HK-2 (cell line): Measurements from ENCODE around the gene TANC1.
"Not testable (repeated sequence)": the region's sequence is repeated elsewhere in the genome, so short reads cannot be mapped to it uniquely, and the experiment has no call there.

Experiments
- DNase-seq: peaks from one replicate; pipeline ENCODE4 v3.0.0-alpha.2; 2018; ENCODE audit not compliant: unreplicated experiment

Gene TANC1

DNA sequence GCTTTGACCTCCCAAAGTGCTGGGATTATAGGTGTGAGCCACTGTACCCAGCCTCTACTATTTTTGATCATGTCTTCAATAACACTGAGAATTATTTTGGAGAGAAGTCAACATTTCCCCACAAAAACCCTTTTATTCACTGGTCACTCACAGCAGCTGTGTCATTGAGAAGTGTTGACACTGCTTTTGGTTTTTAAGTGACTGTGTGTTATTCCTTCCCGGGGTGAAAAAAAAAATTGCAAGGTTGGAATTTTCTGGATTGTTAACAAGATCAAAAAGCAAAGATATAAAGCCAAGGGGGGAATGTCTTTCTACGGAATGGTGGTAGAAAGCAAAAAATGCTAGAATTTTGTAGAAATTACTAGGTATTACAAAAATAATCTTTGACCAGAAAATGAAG lies 61.5 kb downstream of the TANC1 start:
- no peak for DNase-seq

DNA sequence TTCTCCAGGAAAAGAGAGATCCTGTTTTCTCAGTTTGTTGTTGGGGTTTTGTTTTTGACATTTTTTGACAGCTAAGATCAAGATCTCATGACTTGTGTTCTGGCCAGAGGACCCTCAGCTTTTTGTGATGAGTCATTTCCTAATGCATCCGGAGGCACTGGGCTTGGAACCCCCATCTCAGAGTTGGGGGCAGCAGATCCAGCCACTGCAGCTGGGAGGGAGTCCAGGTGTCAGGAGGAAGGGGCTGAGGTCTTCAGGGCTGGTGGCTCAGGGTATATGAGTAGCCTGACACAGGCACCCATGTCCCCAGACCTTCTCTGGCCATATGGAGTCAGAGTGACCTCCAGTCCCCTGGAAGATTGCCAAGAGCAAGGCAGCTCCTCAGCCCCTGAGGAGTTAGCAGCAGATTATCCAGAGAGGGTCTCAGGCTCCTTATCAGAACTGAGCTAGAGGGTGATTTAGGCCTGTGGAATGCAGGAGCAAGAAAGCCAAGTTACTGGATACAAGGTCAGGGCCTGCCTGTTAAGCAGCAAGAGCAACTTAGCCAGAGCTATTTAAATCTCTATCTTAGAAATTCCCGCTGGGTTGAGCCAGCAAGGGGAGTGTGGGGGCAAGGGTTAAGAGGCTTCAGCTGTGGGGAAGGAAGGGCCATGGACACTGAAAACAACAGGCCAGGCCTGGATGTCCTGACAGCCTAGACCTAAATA lies 62.4 kb downstream of the TANC1 start:
- DNase-seq, result peak; percentile 32

DNA sequence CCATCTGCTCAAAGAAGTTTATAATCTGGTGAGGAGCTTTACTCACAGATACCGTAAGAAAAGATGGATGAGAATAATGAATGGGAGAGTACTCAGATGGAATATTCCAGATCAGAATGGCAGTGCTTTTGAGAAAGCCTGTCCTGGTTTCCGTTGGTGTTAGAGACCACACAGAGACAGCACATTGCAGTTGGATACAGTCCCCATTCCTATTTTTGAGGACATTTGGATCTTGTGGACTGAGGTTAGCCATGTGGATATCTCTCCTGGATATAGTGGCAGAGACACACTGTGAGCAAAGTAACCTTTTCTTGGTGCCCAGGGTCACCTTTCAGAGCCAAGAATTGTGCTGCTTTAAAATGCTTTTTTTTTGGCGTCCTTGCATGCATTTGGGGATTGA lies 63.7 kb downstream of the TANC1 start:
- DNase-seq, result no peak

DNA sequence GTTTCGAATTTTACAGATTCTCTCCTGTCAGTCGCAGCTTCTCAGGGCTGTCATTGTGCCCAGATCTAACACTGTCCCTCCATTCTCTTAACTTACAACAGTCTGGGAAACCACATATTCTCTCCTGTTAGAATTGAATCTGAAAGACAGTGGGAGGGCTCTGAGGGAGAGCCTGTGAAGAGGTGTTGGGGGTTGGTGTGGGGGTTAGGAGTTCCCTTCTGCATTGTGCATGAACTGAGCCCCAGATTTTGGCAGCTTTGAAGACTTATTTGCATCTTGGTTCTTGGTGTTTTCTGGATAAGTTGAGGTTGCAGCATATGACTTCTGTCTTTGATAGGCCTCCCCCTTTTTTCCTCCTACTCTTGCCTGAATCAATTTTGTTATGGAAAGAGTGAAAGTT lies 64.1 kb downstream of the TANC1 start:
- DNase-seq, result no peak

DNA sequence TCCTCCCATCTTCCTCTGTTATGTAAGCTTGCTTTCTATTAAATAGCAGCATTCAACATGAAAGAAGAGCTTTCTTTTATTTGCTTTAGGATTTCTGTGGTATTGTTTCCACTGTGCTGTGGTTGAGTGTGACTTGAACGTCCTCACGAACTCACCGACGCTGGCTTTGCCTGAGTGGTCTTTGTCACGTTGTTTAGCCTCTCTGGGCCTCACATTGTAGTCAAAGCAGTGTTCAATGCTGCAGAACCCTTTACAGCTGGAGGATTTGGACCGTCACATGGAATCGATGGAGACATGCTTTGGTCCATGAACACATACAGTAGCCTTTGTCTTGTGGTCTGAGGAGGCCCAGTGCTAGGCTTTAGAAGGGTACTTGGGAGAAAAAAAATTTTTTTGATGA lies 66.3 kb downstream of the TANC1 start:
- no peak for DNase-seq

DNA sequence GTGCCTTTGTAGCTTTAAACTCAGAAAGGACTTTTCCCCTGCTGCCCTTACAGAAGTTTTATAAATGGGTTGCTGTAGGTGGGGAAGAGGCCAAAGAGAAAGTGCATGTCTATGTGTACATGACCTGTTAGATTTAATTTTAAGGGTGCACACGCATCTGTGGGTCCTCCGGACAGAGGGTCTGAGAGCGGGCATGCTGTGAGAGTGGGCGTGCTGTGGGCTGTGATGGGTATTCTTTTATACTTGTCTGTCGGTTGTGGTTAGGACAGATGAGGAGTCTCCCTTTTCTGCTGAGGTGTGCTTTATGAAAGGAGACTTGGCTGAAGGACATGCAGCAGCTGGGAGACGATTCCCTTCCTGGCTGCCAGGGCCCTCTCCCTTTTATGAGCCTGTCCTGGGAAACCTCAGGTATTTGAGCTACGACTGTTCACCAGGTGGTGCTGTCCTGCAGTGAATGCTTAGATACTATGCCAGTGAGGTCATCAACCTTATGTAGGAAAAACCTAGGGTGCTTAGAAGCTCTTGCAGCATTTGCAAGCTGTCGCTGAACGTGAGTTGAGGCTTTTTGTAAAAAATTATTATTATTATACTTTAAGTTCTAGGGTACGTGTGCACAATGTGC lies 67.5 kb downstream of the TANC1 start:
- peak; percentile 52 for DNase-seq

DNA sequence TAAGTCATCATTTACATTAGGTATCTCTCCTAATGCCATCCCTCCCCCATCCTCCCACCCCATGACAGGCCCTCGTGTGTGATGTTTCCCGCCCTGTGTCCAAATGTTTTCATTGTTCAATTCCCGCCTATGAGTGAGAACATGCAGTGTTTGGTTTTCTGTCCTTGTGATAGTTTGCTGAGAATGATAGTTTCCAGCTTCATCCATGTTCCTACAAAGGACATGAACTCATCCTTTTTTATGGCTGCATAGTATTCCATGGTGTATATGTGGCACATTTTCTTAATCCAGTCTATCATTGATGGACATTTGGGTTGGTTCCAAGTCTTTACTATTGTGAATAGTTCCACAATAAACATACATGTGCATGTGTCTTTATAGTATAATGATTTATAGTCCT lies 68.0 kb downstream of the TANC1 start:
- not testable (repeated sequence) for DNase-seq

DNA sequence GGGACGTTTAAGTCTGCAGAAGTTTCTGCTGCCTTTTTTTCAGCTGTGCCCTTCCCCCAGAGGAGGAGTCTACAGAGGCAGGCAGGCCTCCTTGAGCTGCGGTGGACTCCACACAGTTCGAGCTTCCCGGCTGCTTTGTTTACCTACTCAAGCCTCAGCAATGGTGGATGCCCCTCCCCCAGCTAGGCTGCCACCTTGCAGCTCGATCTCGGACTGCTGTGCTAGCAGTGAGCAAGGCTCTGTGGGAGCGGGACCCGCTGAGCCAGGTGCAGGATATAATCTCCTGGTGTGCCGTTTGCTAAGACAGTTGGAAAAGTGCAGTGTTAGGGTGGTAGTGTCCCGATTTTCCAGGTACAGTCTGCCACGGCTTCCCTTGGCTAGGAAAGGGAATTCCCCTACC lies 72.9 kb downstream of the TANC1 start:
- DNase-seq, result not testable (repeated sequence)

DNA sequence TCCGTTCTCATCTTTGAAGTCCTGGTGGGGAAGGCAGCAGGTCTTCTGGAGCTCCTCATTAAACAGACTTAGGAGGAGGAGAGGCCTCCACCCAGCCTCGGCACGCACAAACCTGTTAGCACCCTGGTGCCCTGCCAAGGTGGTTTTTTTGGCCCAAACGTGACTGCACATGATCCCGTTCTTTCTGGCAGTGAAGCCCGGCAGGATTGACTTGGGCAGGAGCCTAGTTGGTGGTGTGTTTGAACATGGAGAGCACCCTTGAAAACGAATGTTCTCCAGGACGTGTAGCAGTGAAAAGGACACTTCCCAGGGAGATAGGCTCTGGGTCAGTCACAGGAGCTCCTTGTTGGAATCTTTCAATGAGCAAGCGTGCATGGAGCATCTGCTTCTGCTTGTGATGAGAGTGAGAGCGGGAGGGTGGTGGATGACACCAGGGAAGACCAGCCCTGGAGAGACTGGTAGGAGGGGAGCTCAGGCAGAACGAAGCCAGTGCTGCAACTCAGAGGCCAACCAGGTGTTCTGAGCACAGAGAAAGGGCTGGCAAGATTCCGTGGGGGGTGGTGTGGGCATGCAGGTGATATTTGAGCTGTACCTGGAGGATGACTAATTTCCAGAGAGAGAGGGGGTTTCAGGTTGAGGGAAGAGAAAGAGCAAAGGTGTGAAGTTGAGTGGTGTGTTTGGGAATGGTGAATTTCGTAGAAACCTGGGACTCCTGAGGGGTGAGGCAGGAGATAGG lies 73.8 kb downstream of the TANC1 start:
- DNase-seq, result no peak

DNA sequence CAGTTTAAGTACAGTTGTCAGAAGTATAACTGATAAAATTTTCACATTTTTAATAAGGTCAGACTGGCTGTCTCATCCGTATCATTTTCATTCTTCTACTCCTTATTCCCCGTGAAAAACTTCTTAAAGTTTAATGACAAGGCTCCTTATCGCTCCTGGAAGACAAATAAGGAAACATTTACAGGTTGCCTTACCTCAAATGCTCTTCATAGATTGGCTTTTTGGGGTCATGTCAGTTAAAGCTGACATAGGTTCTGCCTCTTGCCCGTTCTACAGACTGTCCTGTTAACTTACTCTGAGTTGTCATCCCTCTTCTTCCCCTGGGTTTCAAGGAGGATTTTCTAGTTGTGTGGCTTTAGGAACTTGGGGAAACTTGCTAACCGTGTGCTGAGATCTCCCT lies 75.3 kb downstream of the TANC1 start:
- DNase-seq, result no peak

DNA sequence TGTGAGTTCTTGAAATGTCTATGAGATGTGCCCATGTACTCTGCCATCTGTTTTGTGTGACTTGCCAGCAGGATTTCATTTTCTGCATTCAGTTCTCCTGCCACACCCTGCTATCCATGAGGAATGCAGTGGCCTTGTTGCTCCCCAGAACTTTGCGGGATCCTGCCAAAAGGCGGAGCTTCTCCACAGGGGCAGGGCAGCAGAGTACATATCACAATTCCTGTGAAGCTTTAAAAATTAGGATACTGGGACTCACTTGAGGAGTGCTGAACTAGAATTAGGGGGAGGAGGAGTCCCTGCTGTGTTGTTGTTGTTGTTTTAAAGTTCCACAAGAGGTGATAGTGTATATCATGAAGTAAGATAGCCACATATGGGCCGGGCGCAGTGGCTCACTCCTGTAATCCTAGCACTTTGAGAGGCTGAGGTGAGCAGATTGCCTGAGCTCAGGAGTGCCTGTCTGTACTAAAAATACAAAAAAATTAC lies 76.4 kb downstream of the TANC1 start:
- DNase-seq, result no peak

DNA sequence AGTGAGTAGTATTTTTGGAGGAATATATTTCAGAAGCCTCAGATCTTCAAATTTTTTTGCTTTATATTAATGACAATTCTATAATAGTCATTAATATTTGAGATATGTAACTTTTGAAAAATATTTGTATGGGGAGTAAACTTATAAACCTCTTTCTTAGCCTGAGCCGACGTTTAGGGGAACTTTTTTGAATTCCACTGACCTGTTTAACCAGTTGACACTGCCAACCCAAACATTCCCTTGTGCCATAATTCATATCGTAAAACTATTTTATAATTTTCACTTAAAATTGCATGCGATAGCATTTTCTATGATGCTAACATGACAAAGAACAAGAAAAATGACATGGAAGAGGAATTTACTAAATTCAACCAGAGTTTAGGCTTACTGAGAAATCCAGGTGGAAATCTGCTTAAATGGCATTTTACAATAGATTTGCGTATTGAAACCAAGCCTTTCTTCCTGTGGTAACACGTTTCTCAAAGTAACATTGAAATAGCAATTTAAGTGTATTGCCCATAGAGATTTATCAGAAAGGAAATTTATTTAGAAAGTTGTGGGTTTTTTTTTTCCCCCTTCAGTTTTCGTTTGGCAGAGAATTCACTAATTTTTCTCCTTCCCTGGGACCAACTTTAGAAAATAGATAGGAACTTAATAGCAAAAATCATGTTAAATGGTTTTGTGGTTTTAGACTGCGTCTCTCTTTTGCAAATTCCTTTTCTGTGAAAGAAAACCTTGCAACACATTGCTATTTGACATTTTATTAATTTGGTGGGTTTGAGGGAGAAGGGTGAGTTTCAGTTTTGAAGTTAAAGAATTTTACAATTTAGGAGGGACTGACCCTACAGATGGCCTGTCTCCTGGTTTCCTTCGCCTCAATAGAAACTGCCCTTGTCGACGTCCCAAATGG lies 77.4 kb downstream of the TANC1 start:
- DNase-seq, result no peak

DNA sequence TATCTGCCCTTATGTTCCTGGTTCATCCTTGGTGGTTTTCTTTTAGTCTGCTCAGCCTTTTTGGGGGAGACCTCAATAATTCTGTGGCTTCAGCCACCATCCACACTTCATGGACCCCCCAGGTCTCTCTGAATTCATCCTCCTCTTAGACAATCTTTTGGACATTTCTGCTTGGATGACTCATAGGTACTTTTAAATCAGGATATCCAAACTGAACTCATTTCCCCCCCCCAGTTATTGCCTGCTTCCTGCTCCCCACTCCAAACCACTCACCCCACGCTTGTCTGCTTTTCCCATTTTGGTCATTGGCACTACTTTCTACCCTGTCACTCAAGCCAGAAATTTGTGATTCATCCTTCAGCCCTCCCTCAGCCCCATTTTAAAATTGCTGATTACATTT lies 78.5 kb downstream of the TANC1 start:
- DNase-seq, result no peak

DNA sequence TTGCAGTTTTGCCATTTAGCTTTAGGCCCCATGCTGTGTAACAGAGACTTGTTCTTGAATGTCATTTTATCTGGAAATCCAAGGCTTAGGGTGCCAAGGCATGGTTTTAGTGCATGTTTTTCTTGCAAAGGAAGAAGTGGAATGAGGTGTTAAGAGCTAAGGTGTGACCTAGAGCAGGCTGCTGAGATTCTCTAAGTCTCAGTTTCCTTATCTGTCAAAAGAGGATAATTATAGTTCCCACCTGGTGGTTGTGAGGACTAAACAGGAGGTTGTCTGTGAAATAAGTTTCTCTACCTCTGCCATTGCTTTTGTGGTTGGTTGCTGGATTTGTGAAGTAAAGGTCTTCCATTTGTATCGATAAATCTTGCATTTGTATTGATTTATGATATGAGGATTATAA lies 82.0 kb downstream of the TANC1 start:
- DNase-seq, result no peak

DNA sequence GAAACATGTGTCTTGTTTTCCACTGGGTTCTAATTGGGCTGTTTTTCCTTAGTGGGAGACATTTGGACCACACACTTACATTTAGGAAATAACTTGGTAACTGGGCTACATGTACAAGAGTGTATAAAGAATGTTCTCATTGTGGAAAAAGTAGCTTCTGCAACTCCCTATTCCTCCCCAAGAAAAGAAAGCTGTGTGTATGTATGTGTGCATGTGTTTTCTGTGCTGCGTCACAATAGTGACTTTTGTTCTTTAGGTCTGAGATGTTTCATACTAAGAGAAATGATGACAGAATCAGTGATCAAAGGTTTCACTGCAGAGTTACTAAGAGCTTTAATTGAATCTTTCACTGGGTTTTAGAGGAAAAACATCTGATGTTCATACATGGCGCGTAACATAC lies 82.7 kb downstream of the TANC1 start:
- no peak for DNase-seq

DNA sequence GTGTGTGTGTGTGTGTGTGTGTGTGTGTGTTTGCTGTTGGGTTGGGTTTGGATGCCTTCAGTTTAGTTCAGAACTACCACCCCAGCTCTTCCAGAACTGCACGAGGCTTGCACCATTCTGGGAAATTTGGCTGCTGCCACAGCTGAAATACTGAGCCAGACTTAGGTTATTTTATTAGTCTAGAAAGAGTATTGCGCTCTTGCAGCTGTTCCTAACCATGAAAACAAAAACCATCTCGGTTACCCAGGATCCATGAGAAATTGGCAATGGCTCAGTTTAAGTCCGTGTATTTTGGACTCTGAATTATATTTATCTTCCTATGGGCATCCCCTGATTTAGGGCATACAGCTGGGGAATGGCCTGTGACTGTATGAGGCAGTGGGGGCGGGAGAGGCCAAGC lies 83.2 kb downstream of the TANC1 start:
- no peak for DNase-seq

DNA sequence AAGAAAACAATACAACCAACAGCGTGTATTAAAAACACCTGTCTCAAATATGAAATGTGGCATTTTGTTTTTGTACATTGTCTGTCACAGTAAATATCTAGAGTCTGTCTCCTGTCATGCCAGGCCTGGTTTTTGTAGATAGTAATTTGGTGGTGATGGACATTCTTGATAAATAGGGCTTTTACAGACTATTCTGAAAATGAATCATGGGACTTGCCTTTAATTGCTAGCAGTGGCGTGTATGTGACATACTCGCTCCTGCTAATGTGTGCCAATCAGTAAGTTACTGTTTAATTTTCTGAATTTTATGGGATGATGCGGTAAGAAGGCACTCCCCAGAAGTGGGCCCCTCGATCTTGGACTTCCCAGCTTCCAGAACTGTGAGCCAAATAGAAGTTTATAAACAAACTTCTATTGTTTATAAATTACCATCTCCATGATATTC lies 83.7 kb downstream of the TANC1 start:
- no peak for DNase-seq

DNA sequence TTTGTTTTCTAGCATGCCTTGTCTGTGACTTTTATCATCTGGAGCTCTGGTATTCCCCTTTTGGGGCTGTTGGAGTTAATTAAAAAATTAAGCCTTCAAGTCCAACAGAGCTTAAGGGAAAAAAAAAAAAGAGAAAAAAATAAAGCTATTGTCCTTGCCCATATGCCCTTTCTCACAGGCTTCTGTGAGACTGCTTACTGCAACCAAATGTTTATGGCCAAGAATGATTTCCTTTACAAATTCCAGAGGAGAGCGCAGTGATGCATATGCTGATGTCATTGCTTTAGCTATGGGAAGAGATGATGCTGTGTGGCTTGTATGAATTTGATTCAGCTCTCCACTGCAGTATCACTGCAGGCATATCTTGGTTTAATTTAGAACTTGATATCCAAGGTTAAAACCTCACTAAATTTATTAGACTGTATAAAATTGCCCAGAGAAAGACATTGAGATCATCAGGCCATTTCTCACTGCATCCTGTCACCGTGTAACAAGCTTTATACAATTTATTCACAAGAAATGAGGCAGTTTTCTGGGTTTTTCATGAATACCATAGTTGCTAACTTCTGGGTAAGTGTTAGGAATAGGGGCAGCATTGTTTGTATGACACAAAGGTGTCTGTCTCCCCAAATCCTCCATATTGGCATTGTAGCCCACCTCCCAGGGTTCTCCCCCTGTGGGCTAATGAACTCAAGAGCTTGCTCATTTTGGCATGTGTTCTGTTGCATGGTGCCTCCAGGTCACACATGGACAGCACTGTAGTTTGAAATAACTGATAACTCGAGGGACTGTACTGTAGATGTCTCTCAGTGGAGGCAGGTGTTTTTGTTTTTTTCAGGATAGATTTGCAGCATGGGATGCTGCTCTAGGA lies 85.0 kb downstream of the TANC1 start:
- DNase-seq, result no peak

DNA sequence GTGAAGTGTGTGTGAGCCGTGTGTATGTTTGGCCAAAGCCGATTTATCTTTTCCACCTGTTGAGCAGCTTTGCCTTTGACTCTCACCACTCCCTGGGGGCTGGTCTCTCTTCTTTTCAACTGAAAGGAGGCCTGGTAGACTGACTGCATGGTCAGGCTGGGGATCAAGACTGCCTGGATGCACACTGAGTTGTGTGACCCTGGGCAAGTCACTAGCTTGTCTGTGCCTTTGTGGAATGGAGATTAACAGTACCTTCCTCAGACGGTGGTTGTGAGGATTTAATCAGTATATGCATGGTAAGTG lies 85.5 kb downstream of the TANC1 start:
- DNase-seq, result no peak

DNA sequence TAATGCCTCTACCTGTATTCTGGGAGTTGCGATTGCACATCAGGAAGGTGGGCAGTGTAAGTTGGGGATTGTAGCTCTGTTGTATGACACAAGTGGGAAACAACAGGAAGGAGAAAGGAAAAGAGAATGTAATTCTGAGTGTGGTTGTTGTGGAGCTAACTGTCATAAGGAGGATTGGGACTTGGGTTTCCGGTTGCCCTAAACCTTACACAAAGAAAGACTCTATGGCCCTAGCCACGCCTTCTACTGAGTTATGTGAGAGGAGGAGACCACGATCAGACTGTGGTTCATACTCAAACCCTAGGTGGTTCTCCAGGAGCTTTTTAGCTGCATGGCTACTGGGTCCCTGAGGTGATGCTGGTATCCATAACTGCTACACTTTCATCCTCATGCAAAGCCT lies 86.5 kb downstream of the TANC1 start:
- DNase-seq, result no peak

DNA sequence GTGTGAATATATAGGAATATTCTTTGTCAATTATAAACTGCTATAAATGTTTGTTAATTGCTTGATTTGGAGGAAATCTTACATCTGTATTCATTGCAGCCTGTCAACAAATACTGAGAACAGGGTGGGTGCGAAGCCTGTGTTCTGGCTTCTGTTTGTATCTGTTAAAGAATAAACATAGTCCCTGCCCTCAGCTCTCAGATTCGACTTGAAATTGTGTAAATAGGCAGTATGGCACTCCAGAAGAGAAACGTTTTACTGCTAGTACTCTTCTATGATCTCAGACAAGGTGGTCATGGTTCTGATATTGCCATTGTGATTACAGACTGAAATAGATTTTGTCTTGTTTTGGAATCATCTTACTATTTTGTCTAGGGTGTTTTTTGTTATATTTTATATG lies 92.1 kb downstream of the TANC1 start:
- no peak for DNase-seq
